Epithelial cell of esophagus (primary cell): ENCODE results near the gene RBM42.
A peak's percentile ranks its signal among the peaks of the same experiment; 100 is the strongest.

Experiments
- DNase-seq: peaks from one replicate; pipeline ENCODE4 v3.0.0; 2010; ENCODE audit warnings: low read depth
- H3K4me3 ChIP-seq: 2 replicates; pipeline ENCODE4 v1.5.1; 2011; ENCODE audit warnings: mild to moderate bottlenecking, low read length, control low read depth
- TF ChIP-seq, protein P1 (sequence below): IDR thresholded peaks from 2 replicates; pipeline ENCODE4 v1.5.1; 2011; ENCODE audit warnings: low read depth, mild to moderate bottlenecking, low read length, control low read depth, inconsistent platforms; ENCODE audit not compliant: insufficient read depth; ENCODE audit errors: missing control alignments

RBM42 gene

GRCh38 chr19:35643255-35644205 lies 14.7 kb downstream of the RBM42 start:
- DNase-seq: peak; percentile 82
- peak overlapping the region; percentile 55 for H3K4me3 ChIP-seq
- TF ChIP-seq, protein P1, sequence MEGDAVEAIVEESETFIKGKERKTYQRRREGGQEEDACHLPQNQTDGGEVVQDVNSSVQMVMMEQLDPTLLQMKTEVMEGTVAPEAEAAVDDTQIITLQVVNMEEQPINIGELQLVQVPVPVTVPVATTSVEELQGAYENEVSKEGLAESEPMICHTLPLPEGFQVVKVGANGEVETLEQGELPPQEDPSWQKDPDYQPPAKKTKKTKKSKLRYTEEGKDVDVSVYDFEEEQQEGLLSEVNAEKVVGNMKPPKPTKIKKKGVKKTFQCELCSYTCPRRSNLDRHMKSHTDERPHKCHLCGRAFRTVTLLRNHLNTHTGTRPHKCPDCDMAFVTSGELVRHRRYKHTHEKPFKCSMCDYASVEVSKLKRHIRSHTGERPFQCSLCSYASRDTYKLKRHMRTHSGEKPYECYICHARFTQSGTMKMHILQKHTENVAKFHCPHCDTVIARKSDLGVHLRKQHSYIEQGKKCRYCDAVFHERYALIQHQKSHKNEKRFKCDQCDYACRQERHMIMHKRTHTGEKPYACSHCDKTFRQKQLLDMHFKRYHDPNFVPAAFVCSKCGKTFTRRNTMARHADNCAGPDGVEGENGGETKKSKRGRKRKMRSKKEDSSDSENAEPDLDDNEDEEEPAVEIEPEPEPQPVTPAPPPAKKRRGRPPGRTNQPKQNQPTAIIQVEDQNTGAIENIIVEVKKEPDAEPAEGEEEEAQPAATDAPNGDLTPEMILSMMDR: no peak

DNA sequence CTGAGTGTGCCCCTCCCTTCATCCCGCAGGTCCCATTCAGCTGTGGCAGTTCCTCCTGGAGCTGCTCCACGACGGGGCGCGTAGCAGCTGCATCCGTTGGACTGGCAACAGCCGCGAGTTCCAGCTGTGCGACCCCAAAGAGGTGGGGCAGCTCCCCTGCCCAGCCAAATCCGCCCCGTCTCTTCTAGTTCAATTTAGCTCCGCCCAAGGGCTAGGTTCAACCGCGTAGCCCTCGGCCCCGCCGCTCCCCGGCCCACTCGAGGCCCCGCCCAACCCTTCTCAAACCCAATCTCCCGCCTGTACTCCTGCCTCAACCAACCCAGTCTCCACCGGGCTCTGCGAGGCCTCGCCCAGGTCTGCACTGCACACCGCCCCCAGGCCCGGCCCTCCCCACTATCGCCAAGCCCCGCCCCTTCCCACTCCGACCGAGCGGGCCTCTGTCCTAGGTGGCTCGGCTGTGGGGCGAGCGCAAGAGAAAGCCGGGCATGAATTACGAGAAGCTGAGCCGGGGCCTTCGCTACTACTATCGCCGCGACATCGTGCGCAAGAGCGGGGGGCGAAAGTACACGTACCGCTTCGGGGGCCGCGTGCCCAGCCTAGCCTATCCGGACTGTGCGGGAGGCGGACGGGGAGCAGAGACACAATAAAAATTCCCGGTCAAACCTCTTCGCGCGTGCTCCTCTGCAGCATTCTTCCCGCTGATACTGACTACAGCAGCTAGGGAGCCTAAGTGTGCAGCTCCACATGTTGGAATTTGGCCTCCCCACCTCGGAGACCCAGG lies 15.6 kb downstream of the RBM42 start:
- DNase-seq: peak; percentile 98
- peak overlapping the region; percentile 55 for H3K4me3 ChIP-seq
- TF ChIP-seq, protein P1: no peak

DNA sequence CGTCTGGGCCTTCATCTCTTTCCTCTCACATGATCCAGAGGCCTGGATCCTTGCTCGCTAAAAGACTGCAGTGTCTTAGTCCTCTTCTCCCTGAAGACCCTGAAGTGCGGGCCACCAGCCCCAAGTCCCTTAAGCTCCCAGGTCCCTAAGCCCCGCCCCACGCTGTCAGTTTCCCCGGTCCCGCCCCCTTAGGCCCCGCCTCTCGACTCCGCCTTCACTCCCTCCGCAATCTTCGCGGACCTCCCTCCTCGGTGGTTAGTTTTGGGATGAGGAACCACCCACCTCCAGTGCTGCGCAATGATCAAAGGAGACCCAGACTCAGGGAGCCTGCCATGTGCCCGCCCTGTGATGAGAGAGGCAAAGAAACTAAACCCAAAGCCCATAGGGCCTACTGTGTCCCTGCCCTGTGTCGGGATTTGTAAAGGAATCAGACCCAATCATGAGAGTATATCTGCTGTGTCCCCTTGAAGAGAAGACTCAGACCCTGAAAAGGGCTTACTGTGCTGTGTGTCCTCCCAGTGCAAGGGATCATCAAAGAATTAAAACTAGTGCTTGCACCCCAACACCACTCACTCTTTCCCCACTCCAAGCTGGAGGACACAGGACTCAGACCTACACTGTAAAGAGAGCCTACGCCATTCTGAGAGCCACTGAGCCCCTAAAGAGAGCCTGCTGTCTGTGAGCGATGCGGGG lies 16.3 kb downstream of the RBM42 start:
- H3K4me3 ChIP-seq: peak overlapping the region; percentile 55
- DNase-seq: peak; percentile 66
- TF ChIP-seq, protein P1: no peak

DNA sequence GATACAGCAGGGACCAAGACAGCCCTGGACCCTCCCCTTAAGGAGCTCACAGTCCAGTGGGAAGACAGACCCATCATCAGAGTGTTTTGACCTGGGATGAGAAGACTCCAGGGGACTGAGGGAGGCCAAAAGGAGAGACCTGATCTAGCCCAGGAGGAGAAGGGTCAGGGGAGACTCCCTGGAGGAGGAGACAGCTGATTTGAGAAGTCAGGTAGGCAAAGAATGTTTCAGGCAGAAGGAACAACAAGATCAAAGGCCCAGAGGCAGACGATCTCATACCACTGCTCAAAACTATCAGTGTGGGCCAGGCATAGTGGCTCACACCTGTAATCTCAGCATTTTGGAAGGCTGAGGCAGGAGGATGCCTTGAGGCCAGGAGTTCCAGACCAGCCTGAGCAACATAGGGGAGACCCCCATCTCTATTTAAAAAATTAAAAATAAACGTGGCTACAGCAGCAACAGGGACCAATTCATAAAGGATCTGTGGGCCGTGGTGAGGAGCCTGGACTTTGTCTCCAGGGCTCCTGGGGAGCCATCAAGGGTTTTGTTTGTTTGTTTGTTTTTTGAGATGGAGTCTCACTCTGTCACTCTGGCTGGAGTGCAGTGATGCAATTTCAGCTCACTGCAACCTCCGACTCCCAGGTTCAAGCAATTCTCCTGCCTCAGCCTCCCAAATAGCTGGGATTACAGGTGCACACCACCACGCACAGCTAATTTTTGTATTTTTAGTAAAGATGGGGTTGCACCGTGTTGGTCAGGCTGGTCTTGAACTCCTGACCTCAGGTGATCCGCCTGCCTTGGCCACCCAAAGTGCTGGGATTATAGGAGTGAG lies 17.1 kb downstream of the RBM42 start:
- no peak overlapping the region for H3K4me3 ChIP-seq
- no peak for DNase-seq

GRCh38 chr19:35648017-35648961 lies 19.5 kb downstream of the RBM42 start, which contains the start of gene COX6B1:
TSS of gene COX6B1 (plus strand) at chr19:35648323. CDS start at chr19:35651244, 2,921 bp downstream.
- peak; percentile 98 for DNase-seq
- H3K4me3 ChIP-seq: peak within 1 kb of the TSS; percentile 96
- TF ChIP-seq, protein P1: no peak

More for the DNA sequence above, 17.1 kb downstream of the RBM42 start:
- TF ChIP-seq, protein P1: no peak
